GM21423 (cell line): Measurements from ENCODE around the gene ZDHHC8.
"Not testable (repeated sequence)": the region's sequence is repeated elsewhere in the genome, so short reads cannot be mapped to it uniquely, and the experiment has no call there.

Experiments used
- ATAC-seq: cut with Tn5 transposase; IDR thresholded peaks from one replicate; pipeline ENCODE4 v1.9.1; 2021; ENCODE audit warnings: mild to moderate bottlenecking, moderate library complexity; ENCODE audit not compliant: unreplicated experiment

The ZDHHC8 gene

DNA sequence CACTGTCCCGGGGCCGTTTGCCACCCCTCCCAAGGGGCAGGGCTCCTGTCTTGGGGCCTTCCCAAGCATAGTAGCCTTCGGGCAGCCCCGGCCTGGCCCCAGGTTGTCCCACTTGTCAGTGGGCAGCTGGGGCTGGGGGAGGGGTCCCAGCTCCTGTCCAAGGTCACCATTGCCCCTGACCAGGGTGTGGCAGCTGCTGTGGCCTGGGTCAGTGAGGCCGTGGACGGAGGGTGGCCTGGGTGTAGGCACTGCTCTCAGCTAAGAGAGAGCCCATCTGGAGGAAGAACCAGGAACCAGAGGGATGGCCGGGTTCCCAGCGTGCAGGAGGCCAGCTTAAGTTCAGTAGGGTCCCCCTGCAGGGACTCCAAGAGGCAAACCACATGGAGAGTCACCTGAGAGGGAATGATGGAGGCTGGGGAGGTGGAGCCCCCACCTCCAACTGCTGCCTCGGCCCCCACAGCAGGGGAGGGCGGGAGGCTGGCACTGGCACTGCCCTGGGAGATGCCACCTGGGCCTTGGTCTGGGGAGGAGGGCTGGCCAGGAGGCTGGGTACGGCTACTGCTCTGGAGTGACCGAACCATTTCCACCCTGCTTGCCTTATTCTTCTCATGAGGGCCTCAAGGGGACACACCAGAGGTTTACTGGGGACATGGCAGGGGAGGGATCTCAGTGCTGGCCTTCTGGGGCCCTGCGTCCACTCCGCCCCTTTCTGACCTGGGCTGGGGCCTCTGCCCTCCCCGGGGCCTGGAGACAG lies 26.0 kb downstream of the ZDHHC8 start:
- no peak for ATAC-seq

- no peak for ATAC-seq
Observed at GRCh38 chr22:20158391-20159036, 26.9 kb downstream of the ZDHHC8 start.

DNA sequence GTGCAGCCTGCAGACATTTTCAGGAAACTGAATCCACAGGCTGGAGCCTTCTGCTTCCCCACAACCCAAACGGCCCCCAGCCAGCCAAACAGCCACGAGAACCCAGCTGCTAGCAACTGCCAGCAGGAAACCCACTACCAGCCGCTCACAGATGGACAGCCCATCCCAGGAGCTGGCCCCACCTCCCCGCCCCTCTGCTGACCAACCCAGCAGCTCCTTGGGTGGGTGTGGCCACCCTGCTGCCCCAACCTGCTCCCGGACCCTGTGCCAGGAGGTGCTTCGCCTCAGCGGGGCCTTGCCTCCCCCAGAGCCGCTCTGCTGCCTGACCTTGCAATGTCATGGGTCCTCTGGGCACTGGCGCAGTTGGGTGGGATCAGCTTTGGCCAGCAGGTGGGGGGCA lies 27.5 kb downstream of the ZDHHC8 start:
- ATAC-seq = no peak

- ATAC-seq = not testable (repeated sequence)
Observed at GRCh38 chr22:20159531-20159930, 27.9 kb downstream of the ZDHHC8 start.

DNA sequence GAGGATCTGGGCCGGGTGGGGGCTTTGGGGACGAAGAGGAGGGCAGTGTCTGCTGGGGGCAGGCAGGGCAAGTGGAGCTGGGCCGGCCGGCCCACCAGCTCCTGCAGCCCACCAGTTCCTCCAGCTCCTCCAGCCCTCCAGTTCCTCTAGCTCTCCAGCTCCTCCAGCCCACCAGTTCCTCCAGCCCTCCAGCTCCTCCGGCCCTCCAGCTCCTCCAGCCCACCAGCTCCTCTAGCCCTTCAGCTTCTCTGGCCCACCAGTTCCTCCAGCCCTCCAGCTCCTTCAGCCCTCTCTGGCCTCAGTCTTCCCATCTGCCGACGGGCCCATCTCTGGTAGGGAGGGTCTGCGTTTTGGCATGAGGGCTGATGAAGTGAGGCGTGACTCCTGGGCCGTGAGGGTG lies 28.4 kb downstream of the ZDHHC8 start:
- ATAC-seq = no peak

- no peak for ATAC-seq
Observed at GRCh38 chr22:20164863-20165262, 33.3 kb downstream of the ZDHHC8 start.

- ATAC-seq = no peak
Observed at GRCh38 chr22:20165421-20165820, 33.8 kb downstream of the ZDHHC8 start.

GRCh38 chr22:20165913-20166312 lies 34.3 kb downstream of the ZDHHC8 start:
- no peak for ATAC-seq

GRCh38 chr22:20166703-20167102 lies 35.1 kb downstream of the ZDHHC8 start:
- no peak for ATAC-seq

DNA sequence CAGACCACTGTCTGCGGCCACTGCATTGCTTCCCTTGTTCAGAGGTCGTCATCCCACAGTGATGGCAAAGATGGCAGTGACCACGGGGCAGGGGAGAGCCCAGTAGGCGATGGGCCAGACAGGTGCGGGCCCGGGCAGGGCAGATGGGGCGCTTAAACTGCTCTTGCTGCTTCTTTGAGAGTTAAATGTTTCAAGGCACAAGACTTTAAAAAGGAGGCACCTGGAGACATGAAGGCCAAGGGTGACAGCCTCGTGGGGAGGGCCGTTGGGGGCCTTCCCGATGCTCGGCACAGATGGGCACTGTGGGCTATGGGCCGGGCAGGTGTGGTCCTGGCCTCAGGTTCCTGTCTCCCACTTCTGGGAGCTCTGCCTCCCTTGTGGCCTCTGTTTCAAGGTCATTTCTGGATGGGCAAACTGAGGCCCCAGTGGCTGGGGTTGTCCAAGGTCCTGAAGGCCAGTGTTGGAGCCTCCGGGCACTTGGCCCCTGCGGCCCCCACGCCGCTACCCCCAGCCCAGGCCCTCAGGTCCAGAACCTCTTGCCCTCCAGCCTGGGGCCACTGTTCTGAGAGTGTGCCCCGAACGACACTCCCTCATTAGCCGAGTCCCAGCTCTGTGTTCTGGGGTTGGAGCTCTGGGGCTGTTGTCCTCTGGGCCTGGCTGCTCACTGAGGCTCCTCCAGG lies 36.2 kb downstream of the ZDHHC8 start:
- ATAC-seq = no peak

- ATAC-seq = no peak
Observed at GRCh38 chr22:20169253-20169822, 37.7 kb downstream of the ZDHHC8 start.

DNA sequence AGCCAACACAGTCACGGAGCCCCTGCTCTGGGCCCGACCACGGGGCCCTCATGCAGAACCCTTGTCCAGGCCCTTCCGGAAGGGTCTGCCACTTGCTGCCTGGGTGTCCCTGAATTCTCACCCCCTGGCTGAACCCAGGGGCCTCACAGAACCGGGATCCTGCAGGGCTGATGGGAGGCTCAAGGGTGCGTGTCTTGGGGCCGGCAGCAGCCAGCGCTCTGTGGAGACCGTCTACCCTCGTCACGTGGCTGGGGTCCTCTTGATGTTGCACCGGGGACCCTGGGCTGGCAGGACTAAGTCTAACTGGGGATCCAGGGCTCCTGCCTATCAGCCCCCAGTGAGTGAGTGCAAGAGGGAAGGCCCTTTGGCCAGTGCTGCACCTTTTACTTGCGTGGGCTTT lies 38.6 kb downstream of the ZDHHC8 start:
- ATAC-seq = no peak

DNA sequence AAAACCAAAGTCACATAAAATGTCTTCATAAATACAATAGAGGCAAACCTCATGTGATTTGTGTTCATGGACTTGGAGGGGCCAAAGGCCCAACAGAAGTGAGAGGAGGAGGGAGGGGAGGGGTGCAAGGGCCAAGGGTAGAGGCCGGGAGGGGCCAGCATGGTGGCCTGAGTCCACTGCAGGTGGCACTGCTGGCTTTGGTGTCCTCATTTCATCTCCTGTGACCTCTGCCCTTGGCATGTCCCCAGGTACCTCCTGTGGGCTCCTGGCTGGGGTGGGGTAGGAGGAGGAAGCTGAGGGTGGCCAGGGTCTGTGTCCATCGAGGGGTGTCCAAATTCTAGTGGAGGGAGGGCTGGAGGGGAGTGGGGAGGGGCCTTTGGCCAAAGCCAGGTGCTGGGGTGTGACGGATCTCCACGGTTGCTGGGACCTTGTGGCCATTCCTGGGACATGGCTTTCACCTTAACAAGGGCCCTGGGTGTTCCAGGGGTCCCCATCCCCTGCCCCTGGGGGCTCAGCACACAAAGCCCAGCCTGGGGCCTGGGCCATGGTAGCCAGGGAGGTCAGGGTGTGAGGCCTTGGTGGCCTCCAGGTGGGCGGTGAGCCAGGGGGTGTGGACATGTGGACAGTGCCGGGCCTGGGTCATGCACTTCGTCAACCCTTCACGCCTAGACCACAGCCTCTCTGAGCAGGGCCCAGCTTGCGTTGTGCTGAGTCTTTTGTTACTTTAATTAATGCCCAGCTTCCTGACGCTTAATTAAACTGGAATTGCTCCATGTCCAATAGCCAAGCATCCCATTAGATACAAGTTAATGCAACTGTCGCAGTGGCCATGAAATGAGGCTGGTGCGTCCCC lies 39.9 kb downstream of the ZDHHC8 start:
- ATAC-seq = no peak

DNA sequence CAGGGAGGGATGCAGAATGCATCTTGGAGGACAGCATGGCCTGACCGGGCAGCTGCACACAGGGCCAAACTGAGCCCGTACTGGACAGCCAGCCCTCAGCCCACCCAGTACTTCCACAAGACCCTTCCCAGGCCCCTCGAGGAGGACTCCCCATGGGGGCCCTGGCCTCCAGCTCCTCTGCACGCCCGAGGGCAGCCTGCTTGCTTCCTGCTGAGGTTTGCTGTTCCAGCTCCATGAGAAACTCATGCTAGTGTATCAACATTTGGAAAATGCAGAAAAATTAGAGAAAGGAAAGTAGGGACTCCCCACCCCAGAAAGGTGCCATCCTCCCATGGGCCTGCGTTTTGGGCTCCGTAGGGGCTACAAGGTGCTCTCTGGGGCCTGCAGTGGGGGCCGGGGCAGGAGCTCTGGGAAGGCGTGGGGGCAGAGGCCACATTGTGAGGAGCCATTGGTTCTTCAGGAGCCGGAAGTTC lies 40.6 kb downstream of the ZDHHC8 start:
- no peak for ATAC-seq

DNA sequence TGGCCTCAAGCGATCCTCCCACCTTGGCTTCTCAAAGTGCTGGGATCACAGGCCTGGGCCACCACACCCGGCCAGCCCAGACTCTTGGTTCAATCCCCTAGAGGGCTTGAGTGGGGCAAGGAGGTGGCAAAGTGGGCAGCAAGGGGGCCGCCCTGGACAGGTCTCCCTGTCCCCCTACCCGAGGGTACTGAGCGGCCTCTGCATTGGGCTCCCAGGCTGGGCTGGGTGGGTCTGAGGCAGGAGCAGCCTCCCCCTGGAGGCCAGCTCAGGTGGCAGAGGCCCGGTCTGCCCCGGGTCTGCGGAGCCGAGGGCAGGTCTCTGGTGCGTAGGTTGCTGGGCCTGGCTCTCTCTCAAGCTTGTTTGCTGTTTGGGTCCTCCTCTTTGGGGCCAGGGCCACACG lies 41.6 kb downstream of the ZDHHC8 start:
- no peak for ATAC-seq

DNA sequence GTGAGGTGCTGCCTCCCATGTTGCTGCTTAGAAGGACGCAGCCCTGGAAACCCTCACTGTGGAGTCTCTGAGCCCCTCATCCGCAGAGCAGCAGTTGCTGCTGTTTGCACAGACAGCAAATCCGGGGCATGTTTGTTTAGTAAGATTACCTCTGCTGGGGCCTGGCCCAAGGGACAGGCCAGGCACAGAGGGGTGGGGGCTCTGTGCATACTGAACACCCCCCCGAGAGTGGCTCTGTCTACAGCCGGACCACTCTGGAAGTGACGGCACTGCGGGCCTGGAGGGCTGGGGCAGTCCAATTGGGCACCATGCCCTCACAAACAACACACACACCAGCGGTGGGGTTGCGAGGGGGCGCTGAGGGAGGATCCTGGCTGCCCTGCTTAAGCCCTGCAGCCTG lies 42.2 kb downstream of the ZDHHC8 start:
- no peak for ATAC-seq

- ATAC-seq = no peak
Observed at GRCh38 chr22:20174785-20175596, 43.4 kb downstream of the ZDHHC8 start.

GRCh38 chr22:20175597-20175900 lies 43.9 kb downstream of the ZDHHC8 start:
- ATAC-seq = no peak

DNA sequence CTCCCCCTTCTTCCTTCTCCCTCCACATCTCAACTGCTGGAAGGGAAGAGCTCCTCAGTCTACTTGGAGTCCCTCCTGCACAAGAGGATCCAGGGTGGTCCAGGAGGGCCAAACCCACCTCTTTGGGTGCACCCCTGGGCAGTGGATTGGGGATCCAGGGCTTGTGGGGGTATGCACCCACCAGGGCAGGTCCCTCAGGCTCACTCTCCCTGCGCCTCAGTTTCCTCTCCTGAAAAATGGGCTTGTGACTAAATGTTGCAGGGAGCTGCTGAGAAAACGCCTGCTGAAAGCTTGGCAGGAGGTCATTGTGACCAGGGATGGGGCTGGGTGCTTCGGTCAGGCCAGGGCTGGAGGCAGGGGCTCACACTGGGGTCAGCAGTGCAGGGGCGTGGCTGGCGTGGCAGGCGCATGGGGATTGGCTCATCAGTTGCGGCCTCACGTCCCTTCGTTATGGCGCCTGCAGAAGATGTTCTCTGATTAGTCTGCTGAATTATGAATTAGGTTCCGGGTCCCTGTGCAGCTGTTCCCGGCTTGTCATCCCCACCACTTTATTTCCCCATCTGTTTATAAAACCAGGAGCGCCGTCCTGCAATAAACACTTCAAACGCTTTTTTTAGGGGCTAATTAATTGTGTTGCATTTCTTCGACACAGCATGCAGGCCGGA lies 44.9 kb downstream of the ZDHHC8 start:
- ATAC-seq = no peak
